AG04450 (cell line): ENCODE measurements around the gene CPHXL. TPM values are rescaled to one million over a fixed set of nuclear protein-coding genes. Genes with fewer than 3 reads are reported as not detected.

Experiments used
- CTCF ChIA-PET: fragments of 300-600, 350-600 bp; formaldehyde crosslinking; extraction: SDS; loops from one replicate; lab custom pipeline; 2022; ENCODE audit warnings: antibody characterized with exemption, inconsistent platforms; lab: Charles Lee
- POLR2A ChIA-PET: fragments of 350-600 bp; formaldehyde crosslinking; extraction: SDS; loops from one replicate; lab custom pipeline; 2021; ENCODE audit warnings: antibody characterized with exemption, inconsistent platforms; lab: Yijun Ruan, JAX
- DNase-seq: peaks from one replicate; pipeline ENCODE4 v3.0.0-alpha.2; 2011; ENCODE audit warnings: low read depth, low spot score
- H3K27ac ChIP-seq: one replicate; pipeline ENCODE4 v1.5.1; 2012; ENCODE audit warnings: low read depth, low read length, control low read depth
- H3K27me3 ChIP-seq: one replicate; pipeline ENCODE4 v1.6.0; 2012; ENCODE audit warnings: low read length; ENCODE audit not compliant: control insufficient read depth, insufficient read depth
- H3K4me3 ChIP-seq: 2 replicates; pipeline ENCODE4 v1.5.1; 2011; ENCODE audit warnings: mild to moderate bottlenecking, low read depth, low read length, control low read depth
- H3K9me3 ChIP-seq: 2 replicates; pipeline ENCODE4 v1.5.1; 2012; ENCODE audit warnings: low read length; ENCODE audit not compliant: control insufficient read depth, insufficient read depth
- CTCF ChIP-seq: IDR thresholded peaks from 2 replicates; pipeline ENCODE4 v1.5.1; 2011; ENCODE audit warnings: low read depth, low read length, control low read depth, inconsistent platforms
- polyA minus RNA-seq: library from RNA; depleted of rRNA, polyadenylated mRNA; stranded (reverse); fragments of >200 nt; gene quantifications from 2 replicates; pipeline ENCODE4 v1.2.3, GENCODE V29; 2011; rRNA and poly(A)+ RNA removed
- polyA plus RNA-seq: library from polyadenylated mRNA; depleted of rRNA; stranded (reverse); fragments of >200 nt; gene quantifications from 2 replicates; pipeline ENCODE4 v1.2.3, GENCODE V29; 2011; rRNA removed

CPHXL gene
- not detected in 2 replicates for polyA plus RNA-seq
- not detected in 2 replicates for polyA minus RNA-seq

GRCh38 chr16:75726390-75726789, at the start of gene CPHXL:
Gene CPHXL, minus strand, starts transcription at chr16:75726490. Its CDS starts 48 bp downstream, at chr16:75726442.
- ChIA-PET POLR2A (no interaction called here), CTCF (no interaction called here)
- peaks cover 2% of the 10 kb centered on the region for H3K27me3 ChIP-seq
- no peak for TF ChIP-seq CTCF
- DNase-seq: no peak
- H3K9me3 ChIP-seq: no peaks in the 10 kb centered on the region
- H3K4me3 ChIP-seq: no peak within 1 kb of the TSS
- H3K27ac ChIP-seq: no peak within 1 kb of the TSS

GRCh38 chr16:75774197-75774596, 47.9 kb upstream of the CPHXL start:
- TF ChIP-seq CTCF: no peak
- Histone ChIP-seq H3K4me3 (no peak overlapping the region), H3K9me3 (peaks cover 2% of the 10 kb centered on the region; the same call in 1 of the 2 replicates), H3K27me3 (no peaks in the 10 kb centered on the region), H3K27ac (no peak overlapping the region)
- no peak for DNase-seq
- CTCF ChIA-PET: interaction anchor here (1.0 to 2.2 kb wide), 4 partner anchors 10 to 309 kb away, joined by 3 to 5 read pairs (median 4); no protein-coding TSS in a partner anchor
- POLR2A ChIA-PET: no interaction called here

GRCh38 chr16:75770051-75770450, 43.8 kb upstream of the CPHXL start:
- H3K27ac ChIP-seq: no peak overlapping the region
- ChIA-PET CTCF (no interaction called here), POLR2A (no interaction called here)
- no peak for DNase-seq
- peaks cover 2% of the 10 kb centered on the region; the same call in 1 of the 2 replicates for H3K9me3 ChIP-seq
- H3K4me3 ChIP-seq: no peak overlapping the region
- no peaks in the 10 kb centered on the region for H3K27me3 ChIP-seq
- TF ChIP-seq CTCF: no peak

GRCh38 chr16:75764154-75764768, 38.0 kb upstream of the CPHXL start:
- ChIA-PET POLR2A (interaction anchor here (0.6 to 0.9 kb wide), 2 partner anchors 116 to 544 kb away, joined by 3 to 8 read pairs; partner anchors contain the start of genes KARS1 and TERF2IP), CTCF (interaction anchor here (0.7 to 2.8 kb wide), 23 partner anchors 9 to 566 kb away, joined by 3 to 33 read pairs (median 5); partner anchors contain the start of genes ADAT1, CHST6, KARS1 and TERF2IP)
- no peak overlapping the region for H3K27ac ChIP-seq
- H3K9me3 ChIP-seq: no peaks in the 10 kb centered on the region; the same call in 1 of the 2 replicates
- TF ChIP-seq CTCF: peak; percentile 87
- no peaks in the 10 kb centered on the region for H3K27me3 ChIP-seq
- H3K4me3 ChIP-seq: no peak overlapping the region
- peak; percentile 32 for DNase-seq

- Histone ChIP-seq H3K9me3 (no peaks in the 10 kb centered on the region; the same call in 1 of the 2 replicates), H3K4me3 (no peak overlapping the region), H3K27ac (no peak overlapping the region), H3K27me3 (no peaks in the 10 kb centered on the region)
- no peak for TF ChIP-seq CTCF
- CTCF ChIA-PET: interaction anchor here (0.8 to 2.8 kb wide), 17 partner anchors 10 to 564 kb away, joined by 3 to 33 read pairs (median 6); partner anchors contain the start of genes ADAT1, CHST6, KARS1 and TERF2IP
- DNase-seq: no peak
- POLR2A ChIA-PET: no interaction called here
These were observed 36.9 kb upstream of the CPHXL start for GRCh38 chr16:75763204-75763603.
